Neural cell (in vitro differentiated cells): ENCODE data around the gene OR52E2.

ENCODE experiments used
- EP300 ChIP-seq: fragments of 450-650 bp; conservative IDR thresholded peaks from 2 replicates; pipeline ENCODE4 v1.6.1; 2014; ENCODE audit warnings: antibody characterized with exemption, mild to moderate bottlenecking, moderate library complexity; ENCODE audit not compliant: poor library complexity, severe bottlenecking
- EZH2 ChIP-seq: fragments of 200-600, 300-800 bp; shearing (Covaris generic), sonication (generic); IDR thresholded peaks from 2 replicates; pipeline ENCODE4 v1.6.1; 2014; ENCODE audit warnings: antibody characterized with exemption, low read length, borderline replicate concordance, mild to moderate bottlenecking; ENCODE audit not compliant: insufficient read depth, poor library complexity, severe bottlenecking
- POLR2AphosphoS5 ChIP-seq: IDR thresholded peaks from 2 replicates; pipeline ENCODE4 v1.6.1; 2012
- RAD21 ChIP-seq: fragments of 450-650 bp; conservative IDR thresholded peaks from 2 replicates; pipeline ENCODE4 v1.6.1; 2014; ENCODE audit warnings: antibody characterized with exemption, mild to moderate bottlenecking, moderate library complexity
- REST ChIP-seq: IDR thresholded peaks from 2 replicates; pipeline ENCODE4 v1.6.1; 2012; ENCODE audit warnings: borderline replicate concordance
- TAF1 ChIP-seq: IDR thresholded peaks from 2 replicates; pipeline ENCODE4 v1.6.1; 2012; ENCODE audit warnings: low read depth
- TF ChIP-seq, protein P1 (sequence below): fragments of 450-650 bp; IDR thresholded peaks from 2 replicates; pipeline ENCODE4 v1.5.1; 2014; ENCODE audit warnings: antibody characterized with exemption, mild to moderate bottlenecking, moderate library complexity; ENCODE audit not compliant: poor library complexity, severe bottlenecking

- TF ChIP-seq, protein P1, sequence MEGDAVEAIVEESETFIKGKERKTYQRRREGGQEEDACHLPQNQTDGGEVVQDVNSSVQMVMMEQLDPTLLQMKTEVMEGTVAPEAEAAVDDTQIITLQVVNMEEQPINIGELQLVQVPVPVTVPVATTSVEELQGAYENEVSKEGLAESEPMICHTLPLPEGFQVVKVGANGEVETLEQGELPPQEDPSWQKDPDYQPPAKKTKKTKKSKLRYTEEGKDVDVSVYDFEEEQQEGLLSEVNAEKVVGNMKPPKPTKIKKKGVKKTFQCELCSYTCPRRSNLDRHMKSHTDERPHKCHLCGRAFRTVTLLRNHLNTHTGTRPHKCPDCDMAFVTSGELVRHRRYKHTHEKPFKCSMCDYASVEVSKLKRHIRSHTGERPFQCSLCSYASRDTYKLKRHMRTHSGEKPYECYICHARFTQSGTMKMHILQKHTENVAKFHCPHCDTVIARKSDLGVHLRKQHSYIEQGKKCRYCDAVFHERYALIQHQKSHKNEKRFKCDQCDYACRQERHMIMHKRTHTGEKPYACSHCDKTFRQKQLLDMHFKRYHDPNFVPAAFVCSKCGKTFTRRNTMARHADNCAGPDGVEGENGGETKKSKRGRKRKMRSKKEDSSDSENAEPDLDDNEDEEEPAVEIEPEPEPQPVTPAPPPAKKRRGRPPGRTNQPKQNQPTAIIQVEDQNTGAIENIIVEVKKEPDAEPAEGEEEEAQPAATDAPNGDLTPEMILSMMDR, result no peak
- no peak for TF ChIP-seq RAD21
- no peak for TF ChIP-seq POLR2AphosphoS5
- no peak for TF ChIP-seq TAF1
- TF ChIP-seq REST, result no peak
- TF ChIP-seq EP300, result no peak
- no peak for TF ChIP-seq EZH2
These were observed 21.5 kb downstream of the OR52E2 start for GRCh38 chr11:5037926-5038325.
